Measurements from ENCODE around the gene ACTA2. TPM values are rescaled to one million over a fixed set of nuclear protein-coding genes. Genes with fewer than 3 reads are reported as not detected.

Gene ACTA2
- total RNA-seq, 6 experiments from 2014 or later: 112 to 178 (median 164) TPM

DNA sequence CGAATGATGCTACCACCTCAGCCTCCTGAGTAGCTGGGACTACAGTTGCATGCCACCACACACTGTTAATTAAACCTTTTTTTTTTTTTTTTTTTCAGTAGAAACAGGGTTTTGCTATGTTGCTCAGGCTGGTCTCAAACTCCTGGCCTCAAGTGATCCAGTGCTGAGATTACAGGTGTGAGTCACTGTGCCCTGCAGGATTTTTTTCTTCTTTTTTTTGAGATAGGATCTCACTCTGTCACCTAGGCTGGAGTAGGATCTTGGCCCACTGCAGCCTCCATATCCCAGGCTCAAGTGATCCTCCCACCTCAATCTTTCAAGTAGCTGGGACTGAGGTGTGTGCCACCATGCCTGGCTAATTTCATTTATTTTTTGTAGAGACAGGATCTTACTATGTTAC is 6.4 kb downstream of the ACTA2 start:
- H3K27ac Mint-ChIP-seq: no peak overlapping the region

DNA sequence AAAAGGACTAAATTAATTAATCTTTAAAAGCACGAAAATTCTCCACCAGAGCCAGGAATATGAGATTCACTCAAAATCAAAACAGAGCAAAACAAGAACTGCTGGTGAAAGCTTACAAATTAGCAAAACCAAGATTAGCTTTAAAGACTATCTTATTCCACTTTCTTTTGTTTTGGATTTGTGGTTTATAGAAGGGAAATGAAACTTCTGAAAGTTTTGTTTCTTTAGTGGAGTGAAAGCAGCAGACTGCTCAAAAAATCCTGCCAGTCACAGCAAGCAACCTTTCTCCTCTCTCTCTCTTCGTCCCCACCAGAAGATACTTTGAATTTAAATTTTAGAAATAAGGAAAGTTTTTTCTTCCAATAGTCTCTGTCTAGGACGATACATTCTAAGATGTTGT is 7.8 kb downstream of the ACTA2 start:
- peaks cover 20% of the 10 kb centered on the region for H3K4me1 Mint-ChIP-seq (ENCODE audit: low read depth)
- no peaks in the 10 kb centered on the region for H3K9me3 Mint-ChIP-seq

More for the DNA sequence above, 6.4 kb downstream of the ACTA2 start:
- no peak for DNase-seq
- Mint-ChIP-seq H3K9me3 (no peaks in the 10 kb centered on the region), H3K36me3 (ENCODE audit: low read depth) (peaks cover 20% of the 10 kb centered on the region; the same call in 1 of the 2 replicates), H3K4me3 (no peak overlapping the region), H3K4me1 (ENCODE audit: low read depth) (peaks cover 34% of the 10 kb centered on the region), H3K27me3 (ENCODE audit: insufficient read depth) (no peaks in the 10 kb centered on the region; the same call in 1 of the 2 replicates)
- TF ChIP-seq, protein P1, sequence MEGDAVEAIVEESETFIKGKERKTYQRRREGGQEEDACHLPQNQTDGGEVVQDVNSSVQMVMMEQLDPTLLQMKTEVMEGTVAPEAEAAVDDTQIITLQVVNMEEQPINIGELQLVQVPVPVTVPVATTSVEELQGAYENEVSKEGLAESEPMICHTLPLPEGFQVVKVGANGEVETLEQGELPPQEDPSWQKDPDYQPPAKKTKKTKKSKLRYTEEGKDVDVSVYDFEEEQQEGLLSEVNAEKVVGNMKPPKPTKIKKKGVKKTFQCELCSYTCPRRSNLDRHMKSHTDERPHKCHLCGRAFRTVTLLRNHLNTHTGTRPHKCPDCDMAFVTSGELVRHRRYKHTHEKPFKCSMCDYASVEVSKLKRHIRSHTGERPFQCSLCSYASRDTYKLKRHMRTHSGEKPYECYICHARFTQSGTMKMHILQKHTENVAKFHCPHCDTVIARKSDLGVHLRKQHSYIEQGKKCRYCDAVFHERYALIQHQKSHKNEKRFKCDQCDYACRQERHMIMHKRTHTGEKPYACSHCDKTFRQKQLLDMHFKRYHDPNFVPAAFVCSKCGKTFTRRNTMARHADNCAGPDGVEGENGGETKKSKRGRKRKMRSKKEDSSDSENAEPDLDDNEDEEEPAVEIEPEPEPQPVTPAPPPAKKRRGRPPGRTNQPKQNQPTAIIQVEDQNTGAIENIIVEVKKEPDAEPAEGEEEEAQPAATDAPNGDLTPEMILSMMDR (IDR thresholded peaks at IDR 0.05): no peak

DNA sequence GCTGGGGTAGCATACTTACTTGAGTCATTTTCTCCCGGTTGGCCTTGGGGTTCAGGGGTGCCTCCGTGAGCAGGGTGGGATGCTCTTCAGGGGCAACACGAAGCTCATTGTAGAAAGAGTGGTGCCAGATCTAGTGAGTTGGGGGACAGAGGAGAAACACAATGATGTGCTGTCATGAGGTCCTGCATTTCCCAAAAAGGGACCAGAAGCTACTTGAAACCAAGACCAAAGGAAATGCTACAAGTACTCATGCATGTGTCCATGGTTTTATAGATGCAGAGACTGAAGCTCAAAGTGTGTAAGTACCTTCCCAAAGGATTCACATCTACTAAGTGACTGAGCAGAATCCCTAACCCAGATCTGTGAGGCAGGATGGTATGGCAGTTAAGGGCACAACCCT is 8.8 kb downstream of the ACTA2 start:
- Mint-ChIP-seq H3K4me1 (ENCODE audit: low read depth) (peaks cover 9% of the 10 kb centered on the region), H3K36me3 (ENCODE audit: low read depth) (peaks cover 24% of the 10 kb centered on the region; the same call in 1 of the 2 replicates), H3K27me3 (ENCODE audit: insufficient read depth) (no peaks in the 10 kb centered on the region; the same call in 1 of the 2 replicates), H3K9me3 (no peaks in the 10 kb centered on the region), H3K4me3 (no peak overlapping the region), H3K27ac (no peak overlapping the region)
- no peak for DNase-seq
- TF ChIP-seq, protein P1 (IDR thresholded peaks at IDR 0.05): no peak

More for the DNA sequence above, 7.8 kb downstream of the ACTA2 start:
- no peak for DNase-seq
- TF ChIP-seq, protein P1 (IDR thresholded peaks at IDR 0.05): no peak
- Mint-ChIP-seq H3K36me3 (ENCODE audit: low read depth) (peaks cover 24% of the 10 kb centered on the region; the same call in 1 of the 2 replicates), H3K27me3 (ENCODE audit: insufficient read depth) (no peaks in the 10 kb centered on the region; the same call in 1 of the 2 replicates), H3K4me3 (no peak overlapping the region), H3K27ac (peak overlapping the region; percentile 13; the same call in 1 of the 2 replicates)

DNA sequence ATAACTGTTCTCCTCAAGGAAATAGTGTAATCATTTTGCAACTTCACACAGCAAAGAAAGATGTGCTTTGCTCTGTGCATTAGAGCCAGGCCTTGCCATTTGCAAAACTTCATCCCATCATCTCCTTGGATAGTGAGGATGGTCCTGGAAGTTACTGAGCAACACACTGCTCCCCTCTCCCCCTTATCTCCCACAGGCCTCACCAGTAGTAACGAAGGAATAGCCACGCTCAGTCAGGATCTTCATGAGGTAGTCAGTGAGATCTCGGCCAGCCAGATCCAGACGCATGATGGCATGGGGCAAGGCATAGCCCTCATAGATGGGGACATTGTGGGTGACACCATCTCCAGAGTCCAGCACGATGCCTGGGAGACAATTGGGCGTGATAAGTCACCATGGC is 11.5 kb downstream of the ACTA2 start:
- Mint-ChIP-seq H3K9me3 (no peaks in the 10 kb centered on the region), H3K27me3 (ENCODE audit: insufficient read depth) (no peaks in the 10 kb centered on the region; the same call in 1 of the 2 replicates), H3K27ac (no peak overlapping the region), H3K4me1 (ENCODE audit: low read depth) (no peaks in the 10 kb centered on the region), H3K36me3 (ENCODE audit: low read depth) (peaks cover 31% of the 10 kb centered on the region), H3K4me3 (no peak overlapping the region)
- TF ChIP-seq, protein P1 (IDR thresholded peaks at IDR 0.05): no peak
- DNase-seq: no peak

DNA sequence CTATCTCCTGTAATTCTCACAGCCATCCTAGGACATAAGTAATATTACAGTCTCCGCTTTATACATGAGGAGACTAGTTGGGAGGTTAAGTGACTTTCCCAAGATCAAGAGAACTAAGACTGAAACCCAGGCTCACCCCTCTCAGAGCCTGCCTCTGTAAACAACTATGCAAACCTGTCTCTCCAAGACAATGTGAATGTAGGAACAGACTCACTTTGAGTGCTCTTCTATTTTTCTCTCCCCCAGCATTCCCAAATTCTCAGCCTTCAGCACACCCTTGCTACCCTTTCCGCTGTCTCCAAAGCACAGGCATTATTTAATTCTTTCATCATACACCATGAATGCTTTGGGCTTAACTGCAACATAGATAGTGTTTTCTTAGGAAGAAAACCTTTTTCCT is 13.6 kb downstream of the ACTA2 start:
- peaks cover 11% of the 10 kb centered on the region for H3K4me1 Mint-ChIP-seq (ENCODE audit: low read depth)
- no peaks in the 10 kb centered on the region; the same call in 1 of the 2 replicates for H3K27me3 Mint-ChIP-seq (ENCODE audit: insufficient read depth)
- H3K9me3 Mint-ChIP-seq: no peaks in the 10 kb centered on the region
- DNase-seq: no peak
- TF ChIP-seq, protein P1 (IDR thresholded peaks at IDR 0.05): no peak
- H3K36me3 Mint-ChIP-seq (ENCODE audit: low read depth): peaks cover 41% of the 10 kb centered on the region
- no peak overlapping the region for H3K27ac Mint-ChIP-seq
- H3K4me3 Mint-ChIP-seq: no peak overlapping the region

Measured in HFFc6 (cell line).